Neural crest cell (in vitro differentiated cells): ENCODE measurements around the gene APBA1. TPM values are rescaled to one million over a fixed set of nuclear protein-coding genes. Genes with fewer than 3 reads are reported as not detected.

Experiments used
- DNase-seq: peaks from one replicate; pipeline ENCODE4 v3.0.0; 2021; ENCODE audit warnings: low read depth, mixed read lengths, low spot score
- H3K27ac Mint-ChIP-seq: one replicate; pipeline ENCODE4 v1.8.0; 2021; ENCODE audit warnings: mild to moderate bottlenecking, mixed read lengths; ENCODE audit not compliant: unreplicated experiment
- H3K27me3 Mint-ChIP-seq: 2 replicates; pipeline ENCODE4 v1.8.0; 2021; ENCODE audit warnings: low read depth, mild to moderate bottlenecking, mixed read lengths
- H3K36me3 Mint-ChIP-seq: 2 replicates; pipeline ENCODE4 v1.8.0; 2021; ENCODE audit warnings: low read depth, mild to moderate bottlenecking, mixed read lengths
- H3K4me1 Mint-ChIP-seq: 2 replicates; pipeline ENCODE4 v1.8.0; 2021; ENCODE audit warnings: mixed read lengths
- H3K4me3 Mint-ChIP-seq: one replicate; pipeline ENCODE4 v1.8.0; 2021; ENCODE audit warnings: mild to moderate bottlenecking, mixed read lengths
- H3K9me3 Mint-ChIP-seq: 2 replicates; pipeline ENCODE4 v1.8.0; 2021; ENCODE audit warnings: mixed read lengths
- CTCF ChIP-seq: fragments of 200-600 bp; sonication (generic); conservative IDR thresholded peaks from 2 replicates; pipeline ENCODE4 v1.5.0; 2021; ENCODE audit warnings: antibody characterized with exemption, mild to moderate bottlenecking
- total RNA-seq: library from RNA; stranded (reverse); gene quantifications from 2 replicates; pipeline ENCODE4 v1.2.1, GENCODE V29; 2021

The APBA1 gene
- total RNA-seq, 1 donor from 2014 or later, result 3.7 TPM

GRCh38 chr9:69715096-69715495, 42.9 kb upstream of the APBA1 start:
- Mint-ChIP-seq H3K36me3 (peaks cover 21% of the 10 kb centered on the region), H3K4me3 (no peak overlapping the region), H3K27ac (no peak overlapping the region), H3K27me3 (no peaks in the 10 kb centered on the region), H3K4me1 (no peaks in the 10 kb centered on the region), H3K9me3 (no peaks in the 10 kb centered on the region)
- no peak for DNase-seq
- TF ChIP-seq CTCF, result no peak

- Mint-ChIP-seq H3K27me3 (no peaks in the 10 kb centered on the region), H3K4me1 (no peaks in the 10 kb centered on the region), H3K36me3 (peaks cover 17% of the 10 kb centered on the region), H3K4me3 (no peak overlapping the region), H3K9me3 (peaks cover 44% of the 10 kb centered on the region), H3K27ac (no peak overlapping the region)
- no peak for DNase-seq
- no peak for TF ChIP-seq CTCF
These were observed 25.3 kb upstream of the APBA1 start for GRCh38 chr9:69697475-69697874.

GRCh38 chr9:69696802-69697201, 24.6 kb upstream of the APBA1 start:
- DNase-seq, result no peak
- Mint-ChIP-seq H3K4me1 (no peaks in the 10 kb centered on the region), H3K27ac (no peak overlapping the region), H3K27me3 (no peaks in the 10 kb centered on the region), H3K4me3 (no peak overlapping the region), H3K36me3 (peaks cover 15% of the 10 kb centered on the region), H3K9me3 (peaks cover 42% of the 10 kb centered on the region)
- no peak for TF ChIP-seq CTCF

GRCh38 chr9:69689991-69690538, 17.9 kb upstream of the APBA1 start:
- Mint-ChIP-seq H3K36me3 (no peaks in the 10 kb centered on the region), H3K4me3 (no peak overlapping the region), H3K4me1 (no peaks in the 10 kb centered on the region), H3K27ac (no peak overlapping the region), H3K27me3 (no peaks in the 10 kb centered on the region), H3K9me3 (peaks cover 13% of the 10 kb centered on the region)
- no peak for DNase-seq
- no peak for TF ChIP-seq CTCF

- H3K9me3 Mint-ChIP-seq, result no peaks in the 10 kb centered on the region
- no peaks in the 10 kb centered on the region for H3K36me3 Mint-ChIP-seq
- DNase-seq, result no peak
- H3K4me3 Mint-ChIP-seq, result no peak overlapping the region
- TF ChIP-seq CTCF, result no peak
- H3K27me3 Mint-ChIP-seq, result no peaks in the 10 kb centered on the region
- no peak overlapping the region for H3K27ac Mint-ChIP-seq
- H3K4me1 Mint-ChIP-seq, result no peaks in the 10 kb centered on the region
These were observed 11.8 kb upstream of the APBA1 start for GRCh38 chr9:69683927-69684326.
